HG02973 (cell line): Measurements from ENCODE around the gene CRTAC1.

Experiments
- ATAC-seq: cut with Tn5 transposase; IDR thresholded peaks from one replicate; pipeline ENCODE4 v1.9.1; 2021; ENCODE audit warnings: moderate library complexity; ENCODE audit not compliant: unreplicated experiment

The CRTAC1 gene

GRCh38 chr10:98029149-98030092, 1.0 kb downstream of the CRTAC1 start:
- ATAC-seq = no peak

DNA sequence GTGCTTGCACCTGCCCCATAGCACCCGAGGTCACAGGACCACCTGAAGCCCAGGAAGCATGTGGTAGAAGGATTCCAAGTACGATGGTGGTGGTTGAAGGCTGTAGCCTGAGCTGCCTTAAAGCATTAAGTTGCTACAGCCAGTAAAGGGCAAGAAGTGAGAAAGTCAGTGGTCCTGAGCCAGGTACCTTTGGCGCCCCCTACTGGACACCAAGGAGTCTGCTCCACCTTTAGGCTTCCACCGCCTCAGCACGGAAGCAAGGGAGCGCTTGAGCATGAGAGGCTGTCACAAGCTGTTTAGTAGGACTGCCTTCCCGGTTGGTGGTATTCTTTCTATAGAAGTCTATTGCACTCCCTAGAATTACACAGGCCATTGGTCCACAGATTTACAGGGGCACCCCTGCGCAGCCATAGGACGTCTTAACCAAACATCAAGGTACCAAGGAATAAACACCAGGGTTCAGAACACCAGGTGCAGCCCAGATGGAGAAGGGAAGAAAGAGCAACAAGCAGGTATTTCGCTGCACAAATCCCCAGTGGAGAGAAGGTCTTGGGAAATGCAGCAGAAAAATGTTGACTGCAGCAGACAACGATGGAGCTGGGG, 2.2 kb downstream of the CRTAC1 start:
- peak; percentile 53 for ATAC-seq

GRCh38 chr10:98023024-98023423, 7.4 kb downstream of the CRTAC1 start:
- ATAC-seq = no peak

GRCh38 chr10:98020784-98021183, 9.6 kb downstream of the CRTAC1 start:
- no peak for ATAC-seq

GRCh38 chr10:98020254-98020653, 10.2 kb downstream of the CRTAC1 start:
- ATAC-seq = no peak

GRCh38 chr10:98019784-98020183, 10.6 kb downstream of the CRTAC1 start:
- ATAC-seq = no peak

GRCh38 chr10:98016772-98017475, 13.5 kb downstream of the CRTAC1 start:
- no peak for ATAC-seq

GRCh38 chr10:98013776-98014175, 16.6 kb downstream of the CRTAC1 start:
- no peak for ATAC-seq

GRCh38 chr10:98013122-98013521, 17.3 kb downstream of the CRTAC1 start:
- no peak for ATAC-seq

- ATAC-seq = no peak
Measured at GRCh38 chr10:98012644-98013043, 17.8 kb downstream of the CRTAC1 start.

DNA sequence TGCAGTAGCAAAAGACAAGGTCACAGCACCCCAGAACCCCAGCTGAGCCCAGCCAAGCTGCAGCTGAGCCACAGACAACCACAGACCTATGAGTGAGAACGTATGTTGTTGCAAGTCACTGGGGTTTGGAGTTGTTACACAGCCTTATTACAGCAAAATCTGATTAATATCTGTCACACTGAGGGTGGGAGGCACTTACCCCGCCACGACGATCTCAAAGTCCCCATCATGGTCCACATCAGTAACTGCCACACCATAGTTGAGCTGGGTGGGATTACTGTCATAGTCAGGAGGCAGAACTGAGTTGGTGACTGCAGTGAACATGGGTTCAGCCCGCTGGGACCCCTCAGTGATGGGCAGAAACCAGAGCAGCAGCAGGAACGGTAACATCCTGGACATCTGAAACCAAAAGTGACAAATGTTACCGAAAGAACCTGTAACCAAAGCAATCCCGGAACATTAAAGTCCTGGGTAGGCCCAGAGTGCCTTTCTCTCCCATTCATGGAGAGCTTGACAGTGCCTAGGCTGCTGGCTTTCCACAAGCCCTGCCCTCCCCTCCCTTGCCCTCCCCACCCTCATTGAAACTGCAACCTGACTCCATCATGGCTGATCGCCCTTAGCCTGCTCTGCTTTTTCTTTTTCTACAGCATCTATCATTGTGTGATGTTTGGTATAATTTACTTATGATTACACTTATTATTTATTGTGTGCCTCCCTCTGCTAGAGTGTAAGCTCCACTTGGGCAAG, 19.3 kb downstream of the CRTAC1 start:
- ATAC-seq = no peak

DNA sequence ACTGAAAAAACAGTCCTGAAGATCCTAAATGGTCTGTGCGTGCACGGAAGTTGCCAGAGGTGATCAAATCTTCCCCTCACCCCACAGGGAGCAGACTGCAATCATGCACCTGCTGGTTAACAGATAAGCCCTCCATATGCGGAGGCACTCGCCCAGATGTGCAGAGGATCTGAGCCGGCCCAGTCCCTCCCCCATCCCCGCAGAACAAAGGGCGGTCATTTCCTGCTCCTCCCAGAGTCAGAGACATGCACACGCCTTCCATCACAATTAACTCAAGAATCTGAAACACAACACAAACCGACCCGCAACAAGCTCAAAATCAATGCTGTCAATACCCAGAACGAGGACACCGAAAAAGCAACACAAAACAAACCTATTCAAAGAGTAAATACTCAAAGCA, 24.2 kb downstream of the CRTAC1 start:
- ATAC-seq = no peak

DNA sequence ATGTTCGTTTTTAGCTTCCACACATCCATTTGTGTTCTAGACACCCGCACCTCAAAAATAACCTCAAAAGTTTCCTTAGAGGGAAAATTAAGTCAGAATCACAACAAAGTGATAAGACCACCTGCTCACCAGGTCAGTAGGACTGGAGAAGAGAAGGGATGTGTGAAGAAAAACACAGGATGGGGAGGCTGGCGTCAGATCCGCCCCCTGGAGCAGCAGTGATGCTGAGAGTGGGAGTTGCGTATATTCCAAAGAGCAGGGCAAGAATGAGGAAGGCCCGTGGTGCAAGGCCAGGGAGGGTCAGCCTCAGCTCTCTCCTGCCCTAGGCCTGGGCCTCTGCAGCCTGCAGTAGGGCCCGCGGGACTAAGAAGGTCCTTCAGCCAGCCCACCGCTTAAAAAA, 28.7 kb downstream of the CRTAC1 start:
- ATAC-seq = no peak

GRCh38 chr10:98000346-98000745, 30.1 kb downstream of the CRTAC1 start:
- ATAC-seq = no peak

DNA sequence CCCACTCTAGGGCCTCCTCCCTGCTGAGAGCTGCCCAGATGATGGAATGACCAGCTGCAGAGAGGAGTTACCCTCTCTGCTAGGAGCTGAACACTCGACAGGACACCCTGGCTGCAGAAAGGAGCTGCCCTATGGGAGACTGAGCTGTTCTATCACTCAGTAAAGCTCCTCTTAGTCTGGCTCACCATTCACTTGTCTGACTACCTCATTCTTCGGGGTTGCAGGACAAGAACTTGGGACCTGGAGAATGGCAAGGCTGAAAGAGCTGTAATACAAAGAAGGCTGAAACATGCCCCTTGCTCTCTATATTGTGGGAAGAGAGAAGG, 30.5 kb downstream of the CRTAC1 start:
- no peak for ATAC-seq

- no peak for ATAC-seq
Measured at GRCh38 chr10:97999066-97999922, 31.1 kb downstream of the CRTAC1 start.

- ATAC-seq = no peak
Measured at GRCh38 chr10:97991871-97992270, 38.5 kb downstream of the CRTAC1 start.

- ATAC-seq = no peak
Measured at GRCh38 chr10:97981816-97982215, 48.6 kb downstream of the CRTAC1 start.

- no peak for ATAC-seq
Measured at GRCh38 chr10:97977673-97978072, 52.7 kb downstream of the CRTAC1 start.

DNA sequence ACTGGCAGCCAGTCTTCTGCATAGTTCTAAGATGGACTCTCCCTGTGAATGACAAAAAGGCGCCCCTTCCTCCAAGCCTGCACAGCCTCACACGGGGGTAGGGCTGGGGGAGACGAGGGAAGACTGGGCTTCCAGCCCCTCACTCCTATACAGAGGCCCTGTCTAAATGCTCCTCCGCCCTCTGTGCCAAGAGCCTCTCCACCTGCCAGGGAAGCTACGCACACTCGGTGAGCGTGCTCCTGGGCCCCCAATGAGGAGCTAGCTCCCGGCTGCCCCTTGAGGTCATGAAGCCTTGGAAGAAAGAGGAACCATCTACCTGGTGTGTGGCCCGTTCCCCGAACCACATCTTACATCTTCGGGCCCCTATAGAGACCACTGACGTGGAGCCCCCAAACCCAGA, 54.8 kb downstream of the CRTAC1 start:
- ATAC-seq = no peak
